ENCODE results near the gene TCAIM.
"Not testable (repeated sequence)": the region's sequence is repeated elsewhere in the genome, so short reads cannot be mapped to it uniquely, and the experiment has no call there.

The TCAIM gene

DNA sequence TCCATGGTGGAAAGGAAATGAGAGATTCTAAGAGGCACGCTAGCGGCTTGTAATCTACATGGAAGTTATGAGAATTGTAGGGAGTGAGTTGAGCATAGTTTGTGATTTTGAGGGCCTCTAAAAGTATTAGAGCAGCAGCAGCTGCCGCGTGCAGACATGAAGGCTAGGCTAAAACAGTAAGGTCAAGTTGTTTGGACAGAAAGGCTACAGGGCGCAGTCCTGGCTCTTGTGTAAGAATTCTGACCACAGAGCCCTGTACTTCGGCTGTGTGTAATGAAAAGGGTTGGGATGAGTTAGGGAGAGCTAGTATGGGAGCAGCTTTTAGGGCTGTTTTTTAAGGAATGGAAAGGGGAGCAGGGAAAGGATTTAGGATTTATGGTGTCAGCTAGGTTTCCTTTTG lies 8.0 kb downstream of the TCAIM start:
- peak; percentile 66 for DNase-seq (ENCODE audit: low read depth)

GRCh38 chr3:44348993-44349392 lies 10.4 kb downstream of the TCAIM start:
- DNase-seq (ENCODE audit: low read depth), result no peak

DNA sequence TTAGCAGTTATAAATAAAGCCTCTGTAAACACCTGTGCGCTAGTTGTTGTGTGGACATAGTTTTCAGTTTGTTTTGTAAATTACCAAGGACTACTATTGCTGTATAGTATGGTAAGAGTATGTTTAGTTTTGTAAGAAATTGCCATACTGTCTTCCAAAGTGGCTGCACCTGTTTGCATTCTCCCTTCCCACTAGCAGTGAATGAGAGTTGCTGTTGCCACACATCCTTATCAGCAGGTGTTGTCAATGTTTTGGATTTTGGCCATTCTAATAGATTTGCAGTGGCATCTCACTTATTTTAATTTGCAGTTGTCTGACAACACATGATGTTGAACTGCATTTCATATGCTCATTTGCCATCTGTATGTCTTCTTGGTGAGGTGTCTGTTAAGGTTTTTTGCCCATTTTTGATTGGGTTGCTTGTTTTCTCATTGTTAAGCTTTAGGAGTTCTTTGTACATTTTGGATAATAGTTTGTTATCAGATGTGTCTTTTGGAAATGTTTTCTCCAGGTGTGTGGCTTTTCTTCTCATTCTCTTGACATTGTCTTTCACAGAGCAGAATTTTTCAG lies 14.9 kb downstream of the TCAIM start:
- no peak for DNase-seq (ENCODE audit: low read depth)

DNA sequence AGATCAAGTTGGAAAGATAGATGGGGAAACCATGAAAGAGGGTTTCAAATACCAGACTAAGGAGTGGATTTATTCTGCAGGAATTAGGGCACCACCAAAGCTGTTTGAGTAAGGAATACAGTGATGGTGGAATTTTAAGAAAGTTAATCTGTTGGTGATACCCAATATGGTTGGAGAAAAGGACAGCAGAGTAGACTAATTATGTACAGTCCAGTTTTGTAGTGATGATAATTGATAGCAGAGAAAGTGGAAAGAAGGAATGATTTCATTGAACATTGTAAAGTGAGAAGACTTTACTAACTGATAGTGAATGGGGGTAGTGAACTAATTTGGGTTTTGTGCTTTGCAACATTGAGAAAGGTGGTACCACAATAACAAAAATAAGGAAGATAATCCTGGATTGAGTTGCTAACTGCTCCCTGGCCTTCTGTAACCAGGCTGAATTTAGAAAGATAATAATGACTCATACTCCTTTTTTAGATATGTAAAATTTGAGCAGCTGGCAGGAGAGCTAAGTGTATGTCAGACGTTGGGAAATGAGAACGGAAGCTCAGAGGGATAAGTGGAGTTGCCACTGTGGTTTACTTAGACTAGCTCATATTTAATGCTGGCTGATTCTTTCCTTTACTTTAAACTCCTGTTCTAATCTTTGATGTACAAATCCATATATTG lies 16.9 kb downstream of the TCAIM start:
- DNase-seq (ENCODE audit: low read depth), result peak; percentile 94

- DNase-seq (ENCODE audit: low read depth), result peak; percentile 57
Observed at GRCh38 chr3:44359146-44359751, 20.7 kb downstream of the TCAIM start.

DNA sequence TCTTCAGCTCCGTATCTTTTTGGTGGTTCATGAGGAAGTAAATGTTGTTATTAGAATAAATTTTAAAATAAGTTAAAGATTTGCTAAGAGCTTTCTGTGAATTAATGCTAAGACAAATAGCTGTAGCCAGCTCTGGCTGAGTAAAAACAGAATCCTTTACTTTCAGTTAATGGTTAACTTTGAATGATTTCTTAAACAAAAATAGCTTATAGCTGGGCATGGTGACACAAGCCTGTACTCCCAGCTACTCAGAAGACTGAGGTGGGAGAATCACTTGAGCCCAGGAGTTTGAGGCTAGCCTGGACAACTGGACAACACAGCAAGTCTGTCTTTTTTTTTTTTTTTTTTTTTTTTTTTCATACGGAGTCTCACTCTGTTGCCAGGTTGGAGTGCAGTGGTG lies 25.0 kb downstream of the TCAIM start:
- no peak for DNase-seq (ENCODE audit: low read depth)

DNA sequence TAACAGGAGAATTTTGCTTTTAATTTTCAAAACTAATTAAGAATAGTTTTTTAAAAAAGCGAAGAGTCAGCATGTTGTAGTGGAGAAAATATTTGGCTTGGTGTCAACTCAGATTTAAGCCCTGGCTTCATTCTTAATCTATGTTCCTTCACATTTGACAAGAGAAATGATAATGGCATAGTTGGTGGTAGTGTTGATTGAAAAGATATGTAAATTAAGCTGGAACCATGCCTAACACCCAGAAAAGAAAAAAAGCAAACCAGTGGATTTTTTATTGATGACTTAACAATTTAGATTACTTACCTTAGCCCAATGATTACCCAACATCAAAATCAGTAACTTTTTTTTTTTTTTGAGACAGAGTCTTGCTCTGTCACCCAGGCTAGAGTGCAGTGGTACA lies 27.4 kb downstream of the TCAIM start:
- no peak for DNase-seq (ENCODE audit: low read depth)

DNA sequence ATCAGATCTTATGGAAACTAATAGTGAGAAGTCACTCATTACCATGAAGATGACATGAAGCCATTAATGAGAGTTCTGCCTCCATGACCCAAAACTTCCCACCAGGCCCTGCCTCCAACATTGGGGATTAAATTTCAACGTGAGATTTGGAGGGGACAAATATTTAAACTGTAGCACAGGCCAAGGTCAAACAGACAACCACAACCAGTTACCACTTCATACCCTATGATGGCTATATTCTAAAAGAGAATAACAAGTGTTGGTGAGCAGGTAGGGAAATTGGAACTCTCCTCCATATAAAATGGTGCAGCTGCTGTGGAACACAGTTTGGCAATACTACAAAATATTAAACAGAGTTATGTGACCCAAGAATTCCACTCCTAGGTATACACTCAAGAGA lies 36.9 kb downstream of the TCAIM start:
- no peak for DNase-seq (ENCODE audit: low read depth)

DNA sequence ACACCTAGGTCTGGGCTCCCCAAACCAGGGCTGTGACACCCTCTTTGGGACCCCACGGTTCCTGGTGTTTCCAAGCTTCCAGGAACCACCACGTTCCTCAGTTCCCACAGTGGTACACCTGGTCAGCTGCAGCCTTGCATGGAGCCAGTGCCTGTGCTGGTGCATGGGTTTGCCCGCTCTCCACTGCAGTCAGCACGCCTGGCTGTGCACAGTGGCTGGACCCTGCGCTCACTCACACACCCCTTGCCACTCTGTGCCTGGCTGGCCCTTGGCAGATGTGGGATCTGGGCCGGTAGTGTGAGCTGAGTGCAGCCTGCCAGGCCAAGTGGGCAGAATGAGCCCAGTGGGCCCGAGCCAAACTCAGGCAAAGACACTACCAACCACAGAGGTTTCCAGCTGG lies 48.8 kb downstream of the TCAIM start:
- DNase-seq (ENCODE audit: low read depth), result no peak

DNA sequence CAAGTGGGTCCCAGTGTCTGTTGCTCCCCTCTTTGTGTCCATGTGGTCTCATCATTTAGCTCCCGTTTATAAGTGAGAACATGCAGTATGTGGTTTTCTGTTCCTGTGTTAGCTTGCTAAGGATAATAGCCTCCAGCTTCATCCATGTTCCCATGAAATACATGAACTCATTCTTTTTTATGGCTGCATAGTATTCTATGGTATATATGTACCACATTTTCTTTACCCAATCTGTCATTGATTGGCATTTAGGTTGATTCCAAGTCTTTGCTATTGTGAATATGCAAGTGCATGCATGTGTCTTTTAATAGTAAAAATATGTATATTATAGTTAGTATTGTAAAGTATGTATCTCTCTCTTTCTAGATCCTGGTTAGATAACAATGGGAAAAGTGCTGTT lies 53.9 kb downstream of the TCAIM start:
- no peak for DNase-seq (ENCODE audit: low read depth)

GRCh38 chr3:44395714-44396113 lies 57.1 kb downstream of the TCAIM start:
- DNase-seq (ENCODE audit: low read depth), result no peak

GRCh38 chr3:44396200-44397171 lies 57.9 kb downstream of the TCAIM start:
- no peak for DNase-seq (ENCODE audit: low read depth)

GRCh38 chr3:44398271-44398670 lies 59.7 kb downstream of the TCAIM start:
- not testable (repeated sequence) for DNase-seq (ENCODE audit: low read depth)

GRCh38 chr3:44398853-44399252 lies 60.3 kb downstream of the TCAIM start:
- DNase-seq (ENCODE audit: low read depth), result no peak

GRCh38 chr3:44400771-44401170 lies 62.2 kb downstream of the TCAIM start:
- no peak for DNase-seq (ENCODE audit: low read depth)

- no peak for DNase-seq (ENCODE audit: low read depth)
Observed at GRCh38 chr3:44402548-44402947, 64.0 kb downstream of the TCAIM start.

DNA sequence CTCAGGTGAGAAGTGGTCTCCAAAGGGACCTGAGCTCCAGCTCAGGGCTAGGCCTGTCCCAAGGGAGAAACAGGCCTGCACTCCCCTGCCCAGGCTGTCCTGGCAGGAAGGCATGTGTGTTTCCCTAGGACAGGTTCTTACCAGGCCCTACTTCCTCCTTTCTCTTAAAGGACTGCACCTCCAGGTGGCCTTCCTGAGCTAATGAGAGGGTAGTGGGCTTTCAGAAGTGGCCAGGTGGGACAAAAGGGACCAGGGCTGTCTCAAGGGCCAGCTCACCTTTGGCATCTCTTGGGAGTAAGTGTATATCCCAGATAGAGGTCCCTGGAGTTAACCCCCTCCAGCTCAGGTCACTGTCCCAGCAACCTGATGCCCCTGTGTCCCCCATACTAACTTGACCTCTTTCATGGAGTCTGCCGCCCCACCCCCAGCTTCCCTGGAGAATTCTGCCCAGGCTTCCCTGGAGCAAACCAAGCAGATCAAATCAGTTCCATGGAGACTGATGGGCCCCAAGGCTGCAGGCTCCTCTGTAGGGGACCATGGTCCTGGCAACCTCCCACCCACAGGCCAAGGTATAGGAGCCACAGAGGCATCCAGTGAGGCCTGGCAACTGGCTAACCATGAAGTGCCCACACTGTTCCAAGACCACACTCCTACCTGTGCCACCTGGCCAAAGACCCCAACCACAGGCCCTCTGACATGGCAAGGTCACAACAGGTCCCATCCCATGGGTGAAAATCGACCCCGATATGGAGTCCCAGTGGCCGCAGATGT lies 71.3 kb downstream of the TCAIM start:
- DNase-seq (ENCODE audit: low read depth), result no peak

GRCh38 chr3:44411031-44411645 lies 72.6 kb downstream of the TCAIM start:
- DNase-seq (ENCODE audit: low read depth), result no peak

- DNase-seq (ENCODE audit: low read depth), result no peak
Observed at GRCh38 chr3:44412365-44412764, 73.8 kb downstream of the TCAIM start.

DNA sequence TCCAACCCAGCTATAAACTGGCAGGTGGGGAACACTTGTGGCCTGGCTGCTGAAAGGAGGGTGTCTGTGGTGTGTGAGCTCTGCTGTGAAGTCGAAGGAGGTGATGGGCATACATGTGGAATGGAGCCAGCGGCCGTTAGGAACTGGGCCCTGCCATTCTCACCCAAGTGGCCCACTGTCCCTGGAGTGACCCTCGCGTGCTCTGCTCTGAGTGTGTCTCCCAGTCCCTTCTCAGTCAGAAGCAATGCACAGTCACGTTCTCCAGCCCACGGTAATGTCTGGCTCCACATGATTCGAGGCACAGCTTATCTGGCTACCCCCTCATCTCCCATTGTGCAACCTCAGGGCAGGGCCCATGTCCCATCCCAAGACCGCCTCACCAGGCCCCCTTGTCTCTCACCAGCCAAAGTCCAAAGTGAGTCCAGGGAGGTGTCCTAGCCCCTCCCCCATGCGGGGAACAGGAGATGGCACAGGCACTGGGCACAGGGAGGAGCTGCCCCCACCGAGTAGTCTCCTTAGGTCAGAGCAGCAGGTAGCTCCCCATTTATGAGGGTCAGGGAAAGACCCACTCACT lies 76.0 kb downstream of the TCAIM start:
- DNase-seq (ENCODE audit: low read depth), result no peak

- no peak for DNase-seq (ENCODE audit: low read depth)
Observed at GRCh38 chr3:44415421-44415820, 76.9 kb downstream of the TCAIM start.
